Type B pancreatic cell (in vitro differentiated cells): ENCODE measurements around the gene WDFY1. TPM values are rescaled to one million over a fixed set of nuclear protein-coding genes. Genes with fewer than 3 reads are reported as not detected.

Source experiments
- DNase-seq: peaks from one replicate; pipeline ENCODE4 v3.0.0; 2021; ENCODE audit warnings: mixed read lengths; ENCODE audit not compliant: unreplicated experiment; ENCODE audit errors: extremely low spot score
- H3K27ac Mint-ChIP-seq: 2 replicates; pipeline ENCODE4 v1.8.0; 2021; ENCODE audit warnings: mild to moderate bottlenecking, mixed read lengths
- H3K27me3 Mint-ChIP-seq: 2 replicates; pipeline ENCODE4 v1.8.0; 2021; ENCODE audit warnings: mixed read lengths
- H3K36me3 Mint-ChIP-seq: 2 replicates; pipeline ENCODE4 v1.8.0; 2021; ENCODE audit warnings: mixed read lengths
- H3K4me1 Mint-ChIP-seq: one replicate; pipeline ENCODE4 v1.8.0; 2021; ENCODE audit warnings: mixed read lengths; ENCODE audit not compliant: unreplicated experiment
- H3K4me3 Mint-ChIP-seq: 2 replicates; pipeline ENCODE4 v1.8.0; 2021; ENCODE audit warnings: mild to moderate bottlenecking, mixed read lengths
- H3K9me3 Mint-ChIP-seq: 2 replicates; pipeline ENCODE4 v1.8.0; 2021; ENCODE audit warnings: mixed read lengths
- total RNA-seq: library from RNA; stranded (reverse); gene quantifications from 2 replicates; pipeline ENCODE4 v1.2.1, GENCODE V29; 2021; ENCODE audit warnings: low replicate concordance
- TF ChIP-seq, protein P1 (sequence below): fragments of 200-600 bp; sonication (generic); conservative IDR thresholded peaks from 2 replicates; pipeline ENCODE4 v1.5.0; 2021; ENCODE audit warnings: antibody characterized with exemption, mild to moderate bottlenecking

WDFY1 gene
- total RNA-seq, 1 donor from 2014 or later, result 45.5 TPM

DNA sequence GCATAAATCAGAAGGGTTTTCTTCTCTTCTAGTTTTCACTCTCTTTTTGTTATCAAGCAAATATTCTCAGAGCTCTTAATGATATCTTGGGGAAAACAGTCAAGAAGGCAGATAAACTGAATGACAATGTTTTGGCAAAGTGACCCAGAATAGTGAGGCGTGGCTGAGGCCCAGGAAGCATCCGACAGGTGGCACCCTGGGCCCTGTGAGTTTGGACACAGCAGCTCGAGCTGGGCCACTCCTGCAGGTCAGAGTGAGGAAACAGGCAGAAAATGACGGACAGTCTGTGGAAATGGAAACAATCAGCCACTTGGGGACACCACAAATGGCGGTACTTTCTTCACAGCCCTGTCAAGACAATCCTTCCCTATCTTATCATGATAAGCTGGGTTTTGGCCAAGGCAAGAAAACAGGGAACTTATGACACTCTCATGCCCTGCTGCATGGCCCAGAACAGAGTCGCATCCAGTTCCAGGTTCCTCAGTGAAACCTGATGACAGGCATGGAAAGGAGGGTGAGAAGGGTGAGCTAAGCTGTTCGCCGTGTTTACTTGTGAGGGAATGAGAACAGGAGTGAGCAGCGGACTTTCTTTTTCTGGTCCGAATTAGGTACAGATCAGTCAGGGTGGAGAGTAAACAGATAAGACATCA, 44.2 kb upstream of the WDFY1 start:
- H3K36me3 Mint-ChIP-seq, result no peaks in the 10 kb centered on the region
- no peak for DNase-seq
- H3K4me3 Mint-ChIP-seq, result no peak overlapping the region
- no peaks in the 10 kb centered on the region for H3K9me3 Mint-ChIP-seq
- no peak overlapping the region for H3K27ac Mint-ChIP-seq
- H3K4me1 Mint-ChIP-seq, result no peaks in the 10 kb centered on the region
- peaks cover 7% of the 10 kb centered on the region for H3K27me3 Mint-ChIP-seq
- TF ChIP-seq, protein P1, sequence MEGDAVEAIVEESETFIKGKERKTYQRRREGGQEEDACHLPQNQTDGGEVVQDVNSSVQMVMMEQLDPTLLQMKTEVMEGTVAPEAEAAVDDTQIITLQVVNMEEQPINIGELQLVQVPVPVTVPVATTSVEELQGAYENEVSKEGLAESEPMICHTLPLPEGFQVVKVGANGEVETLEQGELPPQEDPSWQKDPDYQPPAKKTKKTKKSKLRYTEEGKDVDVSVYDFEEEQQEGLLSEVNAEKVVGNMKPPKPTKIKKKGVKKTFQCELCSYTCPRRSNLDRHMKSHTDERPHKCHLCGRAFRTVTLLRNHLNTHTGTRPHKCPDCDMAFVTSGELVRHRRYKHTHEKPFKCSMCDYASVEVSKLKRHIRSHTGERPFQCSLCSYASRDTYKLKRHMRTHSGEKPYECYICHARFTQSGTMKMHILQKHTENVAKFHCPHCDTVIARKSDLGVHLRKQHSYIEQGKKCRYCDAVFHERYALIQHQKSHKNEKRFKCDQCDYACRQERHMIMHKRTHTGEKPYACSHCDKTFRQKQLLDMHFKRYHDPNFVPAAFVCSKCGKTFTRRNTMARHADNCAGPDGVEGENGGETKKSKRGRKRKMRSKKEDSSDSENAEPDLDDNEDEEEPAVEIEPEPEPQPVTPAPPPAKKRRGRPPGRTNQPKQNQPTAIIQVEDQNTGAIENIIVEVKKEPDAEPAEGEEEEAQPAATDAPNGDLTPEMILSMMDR, result no peak

- H3K4me1 Mint-ChIP-seq, result no peaks in the 10 kb centered on the region
- TF ChIP-seq, protein P1, result no peak
- H3K4me3 Mint-ChIP-seq, result no peak overlapping the region
- DNase-seq, result no peak
- H3K27ac Mint-ChIP-seq, result no peak overlapping the region
- peaks cover 3% of the 10 kb centered on the region for H3K36me3 Mint-ChIP-seq
- H3K27me3 Mint-ChIP-seq, result peaks cover under 1% of the 10 kb centered on the region
- H3K9me3 Mint-ChIP-seq, result no peaks in the 10 kb centered on the region
Measured at GRCh38 chr2:223981241-223981640, 36.1 kb upstream of the WDFY1 start.

DNA sequence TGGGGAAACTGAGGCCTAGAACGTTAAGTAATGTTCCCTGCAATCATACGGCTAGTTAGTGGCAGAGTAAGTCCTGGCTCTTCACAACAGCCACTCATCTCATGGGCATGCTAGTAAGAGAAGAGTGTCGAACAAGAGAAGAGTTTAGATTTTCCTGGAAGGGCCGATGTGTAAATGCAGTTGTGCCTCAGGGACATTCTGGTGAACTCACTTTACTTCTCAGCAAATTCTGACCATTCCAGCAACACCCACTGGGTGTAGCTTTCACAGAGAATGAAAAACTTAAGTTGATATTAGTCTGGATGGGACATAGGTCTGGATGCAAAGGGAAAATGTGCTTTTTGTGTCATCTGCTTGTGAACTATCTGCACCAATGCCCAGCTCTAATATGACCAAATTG, 35.7 kb upstream of the WDFY1 start:
- DNase-seq, result no peak
- Mint-ChIP-seq H3K27me3 (no peaks in the 10 kb centered on the region), H3K4me3 (no peak overlapping the region), H3K4me1 (no peaks in the 10 kb centered on the region), H3K36me3 (peaks cover 3% of the 10 kb centered on the region), H3K27ac (no peak overlapping the region), H3K9me3 (no peaks in the 10 kb centered on the region)
- TF ChIP-seq, protein P1, result no peak

DNA sequence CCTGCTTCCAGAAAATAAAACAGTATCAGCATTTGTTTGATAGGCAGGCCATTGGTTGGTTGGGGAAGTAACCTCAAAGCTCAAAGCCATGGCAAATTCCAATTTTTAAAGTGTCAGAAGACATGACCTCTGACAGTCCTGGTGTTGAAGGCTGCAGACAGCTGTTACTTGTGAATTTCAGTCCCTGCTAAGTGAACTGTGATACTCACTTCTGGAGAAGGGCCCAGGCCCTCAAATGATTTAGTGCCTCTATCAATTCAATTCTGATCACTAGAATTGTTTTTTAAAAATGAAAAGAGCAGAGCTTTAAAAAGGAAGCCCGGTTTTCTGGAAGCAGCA, 35.2 kb upstream of the WDFY1 start:
- Mint-ChIP-seq H3K36me3 (peaks cover 3% of the 10 kb centered on the region), H3K9me3 (no peaks in the 10 kb centered on the region), H3K27me3 (no peaks in the 10 kb centered on the region), H3K4me3 (no peak overlapping the region), H3K27ac (no peak overlapping the region), H3K4me1 (no peaks in the 10 kb centered on the region)
- TF ChIP-seq, protein P1, result no peak
- no peak for DNase-seq

- H3K27me3 Mint-ChIP-seq, result no peaks in the 10 kb centered on the region
- peaks cover 3% of the 10 kb centered on the region for H3K36me3 Mint-ChIP-seq
- DNase-seq, result no peak
- no peak overlapping the region for H3K4me3 Mint-ChIP-seq
- TF ChIP-seq, protein P1, result no peak
- H3K4me1 Mint-ChIP-seq, result no peaks in the 10 kb centered on the region
- H3K9me3 Mint-ChIP-seq, result no peaks in the 10 kb centered on the region
- H3K27ac Mint-ChIP-seq, result no peak overlapping the region
Measured at GRCh38 chr2:223979730-223980396, 34.7 kb upstream of the WDFY1 start.
